ENCODE measurements around the gene EXOC3L2. TPM values are rescaled to one million over a fixed set of nuclear protein-coding genes. Genes with fewer than 3 reads are reported as not detected.

The EXOC3L2 gene
- polyA plus RNA-seq, 1 of the 3 experiments (the other 2 are of a cell fraction) = 0.02 TPM

GRCh38 chr19:45169602-45170001, 75.6 kb downstream of the EXOC3L2 start:
- no peaks in the 10 kb centered on the region for H3K9me2 ChIP-seq
- no peak for TF ChIP-seq EP300 (IDR thresholded peaks at IDR 0.05; ENCODE audit: borderline replicate concordance in 1 of 2, low read depth in 1 of 2, low read length in 1 of 2)
- no peak for TF ChIP-seq TAF1 (IDR thresholded peaks at IDR 0.05; ENCODE audit: borderline replicate concordance, low read depth, low read length)
- TF ChIP-seq GABPA (IDR thresholded peaks at IDR 0.05; ENCODE audit: low read depth) = no peak
- no peak for TF ChIP-seq ELF1 (IDR thresholded peaks at IDR 0.05)
- no peak for TF ChIP-seq CTCF (IDR thresholded peaks at IDR 0.05)
- TF ChIP-seq NRF1 (IDR thresholded peaks at IDR 0.05; ENCODE audit: low read depth, low read length) = no peak
- no peak overlapping the region for H3K9ac ChIP-seq
- POLR2A ChIA-PET = no interaction called here
- no peaks in the 10 kb centered on the region for H3K4me1 ChIP-seq (ENCODE audit: control insufficient read depth in 1 of 2, insufficient read depth in 2 of 2, low read depth in 1 of 2, low read length in 1 of 2)
- H2AFZ ChIP-seq (ENCODE audit: low read depth) = no peak overlapping the region
- WGBS (ENCODE audit: low lambda C conversion rate) = 90% methylated on average over 5 of the region's 10 CpGs
- H3K4me2 ChIP-seq = no peak overlapping the region
- H3K79me2 ChIP-seq (ENCODE audit: insufficient read depth) = no peaks in the 10 kb centered on the region
- H3F3A ChIP-seq (replicated peaks; ENCODE audit: insufficient read depth) = no peaks in the 10 kb centered on the region
- H3K27ac ChIP-seq (ENCODE audit: low read depth in 2 of 2, low read length in 1 of 2) = no peak overlapping the region
- no peak overlapping the region for H3K4me3 ChIP-seq (ENCODE audit: low read depth in 2 of 2, low read length in 1 of 2)
- no peaks in the 10 kb centered on the region for H4K20me1 ChIP-seq (ENCODE audit: insufficient read depth)
- H3K9me3 ChIP-seq = no peaks in the 10 kb centered on the region
- DNase-seq = no peak
- CTCF ChIA-PET = interaction anchor here (1.1 kb wide), 1 partner anchor 169 kb away, joined by 3 read pairs; no protein-coding TSS in a partner anchor
- H3K36me3 ChIP-seq (replicated peaks in 1 of 2; ENCODE audit: control insufficient read depth in 1 of 2, insufficient read depth in 2 of 2, low read length in 1 of 2) = no peaks in the 10 kb centered on the region
- H3K27me3 ChIP-seq (ENCODE audit: insufficient read depth) = no peaks in the 10 kb centered on the region

- CTCF ChIA-PET = no interaction called here
- no peak overlapping the region for H3K27ac ChIP-seq (ENCODE audit: low read depth in 2 of 2, low read length in 1 of 2)
- H4K20me1 ChIP-seq (ENCODE audit: insufficient read depth) = no peaks in the 10 kb centered on the region
- no peaks in the 10 kb centered on the region for H3K9me3 ChIP-seq
- H3K4me2 ChIP-seq = no peak overlapping the region
- H3F3A ChIP-seq (replicated peaks; ENCODE audit: insufficient read depth) = no peaks in the 10 kb centered on the region
- 93% methylated on average over 4 of the region's 16 CpGs for WGBS (ENCODE audit: low lambda C conversion rate)
- no peak overlapping the region for H2AFZ ChIP-seq (ENCODE audit: low read depth)
- H3K79me2 ChIP-seq (ENCODE audit: insufficient read depth) = no peaks in the 10 kb centered on the region
- no peak overlapping the region for H3K9ac ChIP-seq
- TF ChIP-seq CTCF (IDR thresholded peaks at IDR 0.05) (no peak), TEAD4 (IDR thresholded peaks at IDR 0.05; ENCODE audit: borderline replicate concordance, insufficient read depth) (no peak), NRF1 (IDR thresholded peaks at IDR 0.05; ENCODE audit: low read depth, low read length) (no peak), RCOR1 (IDR thresholded peaks at IDR 0.05; ENCODE audit: low read length) (no peak), GATA2 (CRISPR knock-in tag; IDR thresholded peaks at IDR 0.05) (no peak), RXRA (IDR thresholded peaks at IDR 0.05; ENCODE audit: borderline replicate concordance, low read depth) (no peak), MEF2A (IDR thresholded peaks at IDR 0.05; ENCODE audit: borderline replicate concordance, low read depth) (no peak), RFX5 (IDR thresholded peaks at IDR 0.05; ENCODE audit: low read length) (no peak), SIN3A (IDR thresholded peaks at IDR 0.05; ENCODE audit: borderline replicate concordance, low read depth, low read length) (no peak), MXI1 (IDR thresholded peaks at IDR 0.05; ENCODE audit: low read depth, low read length) (no peak), TCF12 (IDR thresholded peaks at IDR 0.05) (no peak), USF2 (IDR thresholded peaks at IDR 0.05; ENCODE audit: borderline replicate concordance, low read depth, low read length) (no peak), FOSL2 (IDR thresholded peaks at IDR 0.05; ENCODE audit: borderline replicate concordance, low read depth) (no peak), POLR2AphosphoS5 (IDR thresholded peaks at IDR 0.05; ENCODE audit: low read depth, low read length) (no peak), PBX3 (IDR thresholded peaks at IDR 0.05) (no peak), MAX (IDR thresholded peaks at IDR 0.05; ENCODE audit: low read depth) (no peak), FOXM1 (IDR thresholded peaks at IDR 0.05; ENCODE audit: low read depth) (no peak), JUND (IDR thresholded peaks at IDR 0.05) (no peak)
- H3K4me3 ChIP-seq (ENCODE audit: low read depth in 2 of 2, low read length in 1 of 2) = no peak overlapping the region
- H3K36me3 ChIP-seq (replicated peaks in 1 of 2; ENCODE audit: control insufficient read depth in 1 of 2, insufficient read depth in 2 of 2, low read length in 1 of 2) = no peaks in the 10 kb centered on the region
- no peaks in the 10 kb centered on the region for H3K4me1 ChIP-seq (ENCODE audit: control insufficient read depth in 1 of 2, insufficient read depth in 2 of 2, low read depth in 1 of 2, low read length in 1 of 2)
- no peak for DNase-seq
- H3K9me2 ChIP-seq = no peaks in the 10 kb centered on the region
- no peaks in the 10 kb centered on the region for H3K27me3 ChIP-seq (ENCODE audit: insufficient read depth)
- POLR2A ChIA-PET = no interaction called here
These were observed 76.3 kb downstream of the EXOC3L2 start for GRCh38 chr19:45168767-45169351.
